AG20443 (cell line): Measurements from ENCODE around the gene LRRK1.
"Not testable (repeated sequence)": the region's sequence is repeated elsewhere in the genome, so short reads cannot be mapped to it uniquely, and the experiment has no call there.

Experiments
- DNase-seq: peaks from one replicate; pipeline ENCODE4 v3.0.0; 2012; ENCODE audit warnings: low spot score, mixed read lengths

The LRRK1 gene

GRCh38 chr15:101095796-101096406 lies 176.7 kb downstream of the LRRK1 start:
- DNase-seq = not testable (repeated sequence)

- no peak for DNase-seq
Observed at GRCh38 chr15:101097111-101097510, 178.0 kb downstream of the LRRK1 start.

GRCh38 chr15:101099183-101099582 lies 180.0 kb downstream of the LRRK1 start:
- DNase-seq = no peak

GRCh38 chr15:101100118-101100517 lies 181.0 kb downstream of the LRRK1 start:
- no peak for DNase-seq

GRCh38 chr15:101100593-101101442 lies 181.7 kb downstream of the LRRK1 start:
- no peak for DNase-seq

- no peak for DNase-seq
Observed at GRCh38 chr15:101101676-101102075, 182.5 kb downstream of the LRRK1 start.

GRCh38 chr15:101102746-101103145 lies 183.6 kb downstream of the LRRK1 start:
- DNase-seq = no peak

GRCh38 chr15:101103598-101103997 lies 184.4 kb downstream of the LRRK1 start:
- no peak for DNase-seq

GRCh38 chr15:101104141-101104540 lies 185.0 kb downstream of the LRRK1 start:
- DNase-seq = no peak

- DNase-seq = no peak
Observed at GRCh38 chr15:101105059-101105891, 186.1 kb downstream of the LRRK1 start.

- no peak for DNase-seq
Observed at GRCh38 chr15:101107101-101107500, 187.9 kb downstream of the LRRK1 start.

- no peak for DNase-seq
Observed at GRCh38 chr15:101107625-101108460, 188.7 kb downstream of the LRRK1 start.

- DNase-seq = no peak
Observed at GRCh38 chr15:101108461-101108775, 189.3 kb downstream of the LRRK1 start.

- DNase-seq = no peak
Observed at GRCh38 chr15:101108791-101109190, 189.6 kb downstream of the LRRK1 start.

- no peak for DNase-seq
Observed at GRCh38 chr15:101110681-101111569, 191.8 kb downstream of the LRRK1 start.

GRCh38 chr15:101111570-101112262 lies 192.6 kb downstream of the LRRK1 start:
- no peak for DNase-seq

- no peak for DNase-seq
Observed at GRCh38 chr15:101112336-101113113, 193.4 kb downstream of the LRRK1 start.

GRCh38 chr15:101113114-101114005 lies 194.2 kb downstream of the LRRK1 start:
- DNase-seq = no peak
